NCI-H1694 treated with DMSO at 0.1 percent for 48 hours (cell line): Measurements from ENCODE around the gene IRF5.
"Not testable (repeated sequence)": the region's sequence is repeated elsewhere in the genome, so short reads cannot be mapped to it uniquely, and the experiment has no call there.

Experiments
- DNase-seq: peaks from one replicate; lab custom pipeline; 2025; lab: John Stamatoyannopoulos, UW

Gene IRF5

GRCh38 chr7:128938544-128939074, 882 bp downstream of the IRF5 start:
- DNase-seq, result no peak

GRCh38 chr7:128939075-128939860, 1.5 kb downstream of the IRF5 start:
- no peak for DNase-seq

- no peak for DNase-seq
Observed at GRCh38 chr7:128939861-128940410, 2.2 kb downstream of the IRF5 start.

DNA sequence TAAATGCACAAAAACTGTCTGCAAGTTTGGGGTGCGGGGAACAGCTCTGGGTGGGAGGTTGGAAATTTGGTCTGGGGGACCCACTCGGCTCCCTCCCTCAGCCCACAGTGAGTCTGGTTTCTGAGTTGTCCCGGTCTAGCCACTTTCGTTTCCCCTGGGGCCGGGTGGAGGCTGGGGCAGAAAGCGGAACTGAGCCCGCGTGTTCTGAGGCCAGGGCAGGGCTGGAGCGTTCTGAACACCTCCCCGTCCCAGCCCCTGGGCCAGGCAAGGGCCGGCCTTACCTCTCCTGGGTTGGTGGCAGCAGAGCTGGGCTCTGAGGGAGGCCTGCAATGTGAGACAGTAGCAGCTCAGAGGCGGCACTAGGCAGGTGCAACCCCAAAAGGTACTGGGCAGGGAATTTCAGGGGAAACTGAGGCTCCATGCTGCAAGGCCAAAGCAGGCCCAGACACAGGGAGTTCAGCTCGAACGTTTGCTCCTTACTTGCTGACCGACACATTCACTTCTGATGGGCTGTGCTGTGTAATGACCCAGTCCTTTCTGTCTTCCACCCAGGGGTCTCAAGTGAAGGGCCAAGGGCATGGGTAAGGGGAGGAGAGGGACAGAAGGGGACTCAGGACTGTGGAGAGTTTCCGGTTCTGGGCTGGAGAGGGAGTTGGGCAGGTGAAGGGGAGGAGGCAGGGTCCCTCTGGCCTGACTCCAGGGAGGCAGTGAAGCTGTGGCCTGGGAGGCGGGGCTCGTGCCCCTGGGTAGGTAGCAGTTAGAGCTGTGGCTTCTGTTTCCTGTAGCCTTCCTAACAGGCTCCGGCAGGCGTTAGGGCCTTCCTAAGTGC, 3.0 kb downstream of the IRF5 start:
- DNase-seq, result no peak

- DNase-seq, result no peak
Observed at GRCh38 chr7:128941323-128941890, 3.7 kb downstream of the IRF5 start.

DNA sequence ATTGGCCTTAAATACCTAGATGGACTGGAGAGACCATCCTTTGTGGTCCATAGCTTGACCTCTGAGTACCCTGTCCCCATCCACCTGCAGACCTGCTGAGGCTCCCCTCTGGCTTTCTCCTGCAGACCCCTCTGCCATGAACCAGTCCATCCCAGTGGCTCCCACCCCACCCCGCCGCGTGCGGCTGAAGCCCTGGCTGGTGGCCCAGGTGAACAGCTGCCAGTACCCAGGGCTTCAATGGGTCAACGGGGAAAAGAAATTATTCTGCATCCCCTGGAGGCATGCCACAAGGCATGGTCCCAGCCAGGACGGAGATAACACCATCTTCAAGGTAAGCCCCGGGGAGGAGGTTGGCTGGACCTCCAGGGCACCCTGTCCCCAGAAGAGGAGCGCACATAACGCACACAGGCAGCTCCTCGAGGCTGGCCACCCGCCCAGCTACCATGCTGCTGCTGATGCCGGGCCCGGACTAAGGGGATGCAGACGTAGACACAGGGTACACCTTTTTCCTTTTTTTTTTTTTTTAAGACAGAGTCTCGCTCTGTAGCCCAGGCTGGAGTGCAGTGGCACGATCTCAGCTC, 4.3 kb downstream of the IRF5 start:
- DNase-seq, result no peak

GRCh38 chr7:128943251-128943650, 5.5 kb downstream of the IRF5 start:
- DNase-seq, result not testable (repeated sequence)

DNA sequence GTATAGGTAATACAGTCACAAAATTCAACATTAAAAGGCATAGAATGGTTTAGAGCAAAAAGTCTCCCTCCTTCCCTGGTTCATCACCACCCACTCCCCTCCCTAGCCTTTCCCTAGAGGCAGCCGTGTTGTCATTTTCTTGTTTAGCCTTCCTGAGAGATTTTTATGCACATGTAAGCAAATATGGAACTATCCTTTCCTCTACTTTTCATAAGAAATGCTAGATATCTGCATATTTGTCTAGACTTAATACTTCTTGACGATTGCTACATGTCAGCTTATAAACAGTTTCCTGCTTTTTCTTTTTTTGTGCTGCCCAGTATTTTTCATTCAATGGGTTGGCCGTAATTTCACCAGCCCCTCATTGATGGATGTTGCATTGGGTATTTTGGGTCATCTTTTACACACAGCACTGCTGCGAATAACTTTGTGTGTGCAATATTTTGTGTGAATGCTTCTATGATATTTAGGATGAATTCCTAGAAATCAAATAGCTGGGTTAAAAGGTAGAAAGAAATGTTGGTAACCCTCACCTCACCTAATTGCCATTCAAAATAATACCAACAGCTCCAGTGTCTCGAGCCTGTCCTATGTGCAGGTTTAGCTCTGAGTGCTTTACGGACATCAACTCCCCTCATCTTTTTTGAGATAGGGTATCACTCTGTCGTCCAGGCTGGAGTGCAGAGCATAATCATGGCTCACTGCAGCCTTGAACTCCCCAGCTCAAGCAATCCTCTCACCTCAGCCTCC, 6.9 kb downstream of the IRF5 start:
- DNase-seq, result no peak

- DNase-seq, result no peak
Observed at GRCh38 chr7:128945668-128946366, 8.1 kb downstream of the IRF5 start.

DNA sequence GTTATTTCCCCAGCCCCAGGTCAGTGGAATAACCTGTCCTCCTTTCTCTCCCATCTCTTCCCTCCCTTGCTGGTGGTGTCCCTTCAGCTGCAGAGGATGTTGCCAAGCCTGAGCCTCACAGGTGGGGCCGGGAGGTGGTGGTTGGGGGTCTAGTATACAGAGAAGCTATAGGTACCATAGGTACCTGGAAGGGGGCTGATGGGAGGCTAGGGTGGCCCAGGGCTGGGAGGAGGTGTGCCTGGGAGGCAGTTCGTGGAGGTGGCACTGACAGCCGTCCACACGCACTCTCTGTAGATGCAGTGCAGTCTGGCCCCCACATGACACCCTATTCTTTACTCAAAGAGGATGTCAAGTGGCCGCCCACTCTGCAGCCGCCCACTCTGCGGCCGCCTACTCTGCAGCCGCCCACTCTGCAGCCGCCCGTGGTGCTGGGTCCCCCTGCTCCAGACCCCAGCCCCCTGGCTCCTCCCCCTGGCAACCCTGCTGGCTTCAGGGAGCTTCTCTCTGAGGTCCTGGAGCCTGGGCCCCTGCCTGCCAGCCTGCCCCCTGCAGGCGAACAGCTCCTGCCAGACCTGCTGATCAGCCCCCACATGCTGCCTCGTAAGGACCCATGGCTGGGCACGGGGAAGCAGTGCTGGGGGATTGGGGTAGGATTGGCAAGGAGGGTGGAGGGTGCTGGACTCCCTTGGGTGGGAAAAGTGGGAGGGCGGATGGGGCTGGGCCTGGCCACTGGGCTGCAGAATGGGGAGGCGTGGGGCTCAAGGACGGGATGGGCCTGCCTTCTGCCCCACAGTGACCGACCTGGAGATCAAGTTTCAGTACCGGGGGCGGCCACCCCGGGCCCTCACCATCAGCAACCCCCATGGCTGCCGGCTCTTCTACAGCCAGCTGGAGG, 9.5 kb downstream of the IRF5 start:
- no peak for DNase-seq

GRCh38 chr7:128947854-128948253, 10.1 kb downstream of the IRF5 start:
- no peak for DNase-seq

GRCh38 chr7:128948312-128948973, 10.7 kb downstream of the IRF5 start:
- no peak for DNase-seq

DNA sequence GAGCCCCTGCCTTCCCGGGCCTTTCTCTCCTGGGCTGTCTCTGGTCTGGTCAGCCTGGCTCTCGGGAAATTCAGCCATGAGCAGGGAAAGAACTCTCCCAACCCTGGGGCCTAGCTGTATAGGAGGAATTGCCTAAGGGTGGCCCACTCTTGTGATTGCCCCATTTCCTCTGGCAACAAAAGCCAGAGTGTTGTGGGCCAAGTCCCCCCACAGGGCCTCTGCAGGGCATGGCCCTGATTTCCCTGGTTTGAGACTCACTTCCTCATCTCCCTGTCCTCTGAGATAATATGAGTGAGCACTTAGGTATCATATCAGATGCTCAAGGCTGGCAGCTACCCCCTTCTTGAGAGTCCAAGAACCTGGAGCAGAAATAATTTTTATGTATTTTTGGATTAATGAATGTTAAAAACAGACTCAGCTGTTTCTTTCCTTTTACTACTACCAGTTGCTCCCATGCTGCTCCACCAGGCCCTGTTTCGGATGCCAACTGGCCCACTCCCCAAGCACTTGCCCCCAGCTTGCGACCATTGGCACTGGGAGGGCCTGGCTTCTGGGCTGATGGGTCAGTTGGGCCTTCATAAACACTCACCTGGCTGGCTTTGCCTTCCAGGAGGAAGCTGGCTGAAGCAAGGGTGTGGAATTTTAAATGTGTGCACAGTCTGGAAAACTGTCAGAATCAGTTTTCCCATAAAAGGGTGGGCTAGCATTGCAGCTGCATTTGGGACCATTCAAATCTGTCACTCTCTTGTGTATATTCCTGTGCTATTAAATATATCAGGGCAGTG, 11.4 kb downstream of the IRF5 start:
- DNase-seq, result no peak

- DNase-seq, result no peak
Observed at GRCh38 chr7:128951296-128951695, 13.6 kb downstream of the IRF5 start.

GRCh38 chr7:128954150-128954549, 16.4 kb downstream of the IRF5 start:
- DNase-seq, result no peak

- DNase-seq, result no peak
Observed at GRCh38 chr7:128954830-128955802, 17.4 kb downstream of the IRF5 start.

- no peak for DNase-seq
Observed at GRCh38 chr7:128955981-128956380, 18.3 kb downstream of the IRF5 start.
